Stomach (tissue), 4 donors: ENCODE results near the gene TEPSIN.

Experiments
- CTCF ChIP-seq, 7 experiments: fragments of 450-650 bp in 4 of 7; fragments of 200-600 bp in 3 of 7; sonication (generic) in 3 of 7; IDR thresholded peaks; one replicate each; pipeline ENCODE4 v1.5.1; 2016 to 2019; ENCODE audit warnings: antibody characterized with exemption in 7 of 7, control low read depth in 2 of 7, mild to moderate bottlenecking in 1 of 7
- POLR2A ChIP-seq, 4 donors: fragments of 450-650 bp; IDR thresholded peaks; one replicate each; pipeline ENCODE4 v1.6.1; 2016; ENCODE audit warnings: antibody characterized with exemption in 4 of 4, control low read depth in 2 of 4, mild to moderate bottlenecking in 1 of 4, moderate library complexity in 1 of 4
- POLR2AphosphoS5 ChIP-seq, 3 donors: sonication (generic); formaldehyde crosslinking; IDR thresholded peaks; one replicate each; pipeline ENCODE4 v1.6.1; 2016; ENCODE audit warnings: antibody characterized with exemption in 3 of 3

- TF ChIP-seq POLR2A (IDR thresholded peaks at IDR 0.05) (no peak), CTCF (IDR thresholded peaks at IDR 0.05) (no peak), POLR2AphosphoS5 (IDR thresholded peaks at IDR 0.05) (no peak)
These were observed 19.2 kb downstream of the TEPSIN start for GRCh38 chr17:81219476-81220180.
